Heart left ventricle (tissue), 13 donors: Measurements from ENCODE around the gene DRGX.

Experiments used
- CTCF ChIP-seq, 12 donors: fragments of 200-600 bp; sonication (generic) in 4 of 12; IDR thresholded peaks; one replicate each; pipeline versions ENCODE4 v1.5.0 to v1.8.0; 2018 to 2022; ENCODE audit warnings: antibody characterized with exemption in 12 of 12, mild to moderate bottlenecking in 5 of 12
- POLR2A ChIP-seq, 2 donors: fragments of 450-650 bp; IDR thresholded peaks; one replicate each; pipeline ENCODE4 v1.6.1; 2017; ENCODE audit warnings: antibody characterized with exemption in 2 of 2, mild to moderate bottlenecking in 2 of 2, moderate library complexity in 2 of 2
- donor health status: ischemic (EF 13 %, LVEDD 7.1; RV severe dilation, severe dysfunction).
- donor health status: DM: no; HTN: yes; CAD: no.
- donor health status: DM: no; HTN: no; CAD: no.
- donor health status: ischemic (EF 25% LVEDD 6.9; RV normal size, moderate dysfunction).
- donor health status: ischemic (EF 25% LVEDD 5.7; RV mildly dilated, moderate dysfunction).
- donor health status: ischemic (EF 35%, LVEDD 5.7; RV mildly dilated, moderate dysfunction).
- donor health status: nonischemic (EF 11% LVEDD 7.7; RV severe dilation, severe dysfunction).
- donor health status: DM: yes; HTN: yes; CAD: no.
- donor health status: PGD.
- donor health status: ischemic (EF 29% LVEDD 5.4; RV normal size, mild dysfunction).
- donor health status: nonischemic (EF 23%, LVEDD 6.1; RV moderate dilation, normal function).

- peak in 7 of 12 donors; percentile 8 to 37 (median 23) for TF ChIP-seq CTCF (IDR thresholded peaks at IDR 0.05)
- no peak for TF ChIP-seq POLR2A (IDR thresholded peaks at IDR 0.05)
Measured at GRCh38 chr10:49418328-49418727, 22.4 kb upstream of the DRGX start.
